Activated CD8-positive, alpha-beta T cell treated with anti-CD3 and anti-CD28 coated beads, Interleukin-2, amount 10 ng/mL, durations not matched to agents 7 days and 5 days (primary cell): ENCODE measurements around the gene P2RX1. TPM values are rescaled to one million over a fixed set of nuclear protein-coding genes. Genes with fewer than 3 reads are reported as not detected.

ENCODE experiments used
- ATAC-seq: fragments of 150-1000 bp; cut with Tn5 transposase; one replicate; pipeline ENCODE4 v1.10.0; 2021; ENCODE audit warnings: moderate library complexity
- CTCF ChIA-PET: fragments of 350-600 bp; sonication (Branson Sonifier 250); formaldehyde crosslinking; loops from one replicate; lab custom pipeline; 2021; ENCODE audit warnings: antibody characterized with exemption; lab: Charles Lee
- POLR2A ChIA-PET: fragments of 350-600 bp; sonication (Branson Sonifier 250); formaldehyde crosslinking; loops from one replicate; lab custom pipeline; 2021; ENCODE audit warnings: antibody characterized with exemption; lab: Charles Lee
- DNase-seq: peaks from one replicate; pipeline ENCODE4 v3.0.0-alpha.2; 2020
- H3K27ac Mint-ChIP-seq: one replicate; pipeline ENCODE4 v1.8.0; 2021; ENCODE audit warnings: mild to moderate bottlenecking, mixed read lengths
- H3K27me3 Mint-ChIP-seq: one replicate; pipeline ENCODE4 v1.8.0; 2021; ENCODE audit warnings: low read depth, mixed read lengths
- H3K36me3 Mint-ChIP-seq: one replicate; pipeline ENCODE4 v1.8.0; 2021; ENCODE audit warnings: low read depth, mixed read lengths
- H3K4me1 Mint-ChIP-seq: one replicate; pipeline ENCODE4 v1.8.0; 2021; ENCODE audit warnings: low read depth, mixed read lengths
- H3K4me3 Mint-ChIP-seq: one replicate; pipeline ENCODE4 v1.8.0; 2021; ENCODE audit warnings: mild to moderate bottlenecking, mixed read lengths
- H3K9me3 Mint-ChIP-seq: one replicate; pipeline ENCODE4 v1.8.0; 2022; ENCODE audit warnings: mixed read lengths; ENCODE audit not compliant: insufficient read depth
- total RNA-seq, 2 experiments: library from RNA; stranded (reverse); gene quantifications; one replicate each; pipeline ENCODE4 v1.2.3, GENCODE V29; 2021

The P2RX1 gene
- total RNA-seq, 2 experiments from 2014 or later: 1.1 TPM

DNA sequence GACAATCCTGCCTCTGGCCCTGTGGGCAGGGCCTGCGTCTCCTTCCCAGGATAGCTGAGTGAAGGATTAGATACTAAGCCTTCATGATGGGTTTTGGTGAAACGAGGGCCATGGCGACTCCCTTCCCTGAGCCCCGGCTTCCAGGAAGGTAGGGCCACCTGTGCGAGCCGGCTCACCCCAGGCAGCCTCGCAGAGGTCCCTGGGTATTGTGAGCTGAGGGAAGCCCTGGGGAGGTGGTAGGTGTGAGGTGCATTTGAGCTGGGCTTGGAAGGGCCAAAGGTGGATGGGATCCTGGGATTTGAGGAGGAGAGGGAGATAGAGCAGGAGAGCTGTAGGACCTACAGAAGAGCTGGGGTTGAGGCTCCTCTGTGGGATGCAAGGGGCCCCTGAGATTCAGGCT lies 6.5 kb upstream of the P2RX1 start:
- Mint-ChIP-seq H3K27me3 (no peaks in the 10 kb centered on the region), H3K36me3 (peaks cover 24% of the 10 kb centered on the region), H3K27ac (peak overlapping the region; percentile 60), H3K9me3 (no peaks in the 10 kb centered on the region), H3K4me3 (no peak overlapping the region), H3K4me1 (peaks cover 5% of the 10 kb centered on the region)
- DNase-seq: no peak
- POLR2A ChIA-PET: no interaction called here
- no peak for ATAC-seq
- CTCF ChIA-PET: interaction anchor here (1.3 kb wide), 1 partner anchor 9 kb away, joined by 6 read pairs; no protein-coding TSS in a partner anchor

DNA sequence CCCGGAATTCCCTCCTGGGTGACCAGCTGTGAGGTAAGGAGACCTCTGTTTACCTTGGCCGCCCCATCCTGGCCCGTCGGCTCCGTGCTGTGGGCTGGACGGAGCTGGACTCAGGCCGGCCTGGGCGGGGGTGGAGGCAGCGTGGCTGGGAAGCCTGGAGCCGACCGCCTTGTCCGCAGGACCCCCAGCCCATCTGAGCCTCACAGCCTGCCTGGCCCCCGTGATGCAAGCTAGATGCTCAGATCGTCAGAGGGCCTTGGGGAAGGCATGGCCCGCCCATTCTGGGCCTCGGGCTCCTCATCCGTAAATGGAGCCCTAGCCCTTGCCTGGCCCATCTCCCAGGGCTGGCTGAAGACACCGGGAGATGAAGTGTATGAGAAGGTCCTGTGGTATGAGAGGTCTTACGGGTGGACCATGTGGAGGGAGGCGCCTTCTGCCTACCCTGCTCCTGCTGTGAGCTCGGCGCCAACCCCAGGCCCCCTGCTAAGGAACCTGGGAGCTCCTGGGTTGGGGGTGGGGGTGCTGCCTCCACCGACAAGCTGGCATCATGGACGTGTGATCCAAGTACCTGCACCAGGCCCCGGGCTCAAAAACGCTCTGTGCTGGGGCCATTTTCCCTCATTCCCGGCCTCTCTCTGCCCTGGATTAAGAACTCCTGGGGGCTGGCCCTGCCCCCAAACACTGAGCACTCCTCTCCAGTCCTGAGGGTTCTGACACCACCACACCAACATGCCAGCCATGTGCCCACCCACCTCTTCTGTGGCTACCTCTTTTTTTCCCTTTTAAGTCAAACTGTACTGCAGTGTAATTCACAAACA lies 5.4 kb upstream of the P2RX1 start:
- no peak overlapping the region for H3K27ac Mint-ChIP-seq
- H3K4me1 Mint-ChIP-seq: peaks cover 14% of the 10 kb centered on the region

DNA sequence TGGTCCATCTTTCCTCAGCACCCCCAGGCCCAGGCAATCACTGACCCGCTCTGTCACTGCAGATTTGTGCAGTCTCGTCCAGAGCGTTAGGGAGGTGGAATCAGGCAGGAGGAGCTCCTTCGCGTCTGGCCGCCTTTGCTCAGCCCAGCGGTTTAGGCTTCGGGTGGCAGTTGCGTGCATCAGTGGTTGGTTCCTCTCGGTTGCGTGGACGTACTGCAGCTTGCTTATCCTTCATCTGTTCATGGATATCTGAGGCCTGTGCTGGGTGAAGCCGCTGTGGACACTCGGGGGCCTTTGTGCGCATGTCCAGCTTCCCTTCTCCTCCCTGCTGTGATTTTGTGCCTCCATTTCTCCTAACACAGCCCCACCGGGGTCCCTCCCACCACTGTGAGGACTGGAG lies 4.7 kb upstream of the P2RX1 start:
- H3K36me3 Mint-ChIP-seq: peaks cover 16% of the 10 kb centered on the region
- CTCF ChIA-PET: no interaction called here
- H3K4me3 Mint-ChIP-seq: no peak overlapping the region
- POLR2A ChIA-PET: no interaction called here
- peaks cover 21% of the 10 kb centered on the region for H3K4me1 Mint-ChIP-seq
- H3K27ac Mint-ChIP-seq: no peak overlapping the region
- H3K9me3 Mint-ChIP-seq: no peaks in the 10 kb centered on the region
- H3K27me3 Mint-ChIP-seq: no peaks in the 10 kb centered on the region
- ATAC-seq (no peak), DNase-seq (no peak)

More for the DNA sequence above, 5.4 kb upstream of the P2RX1 start:
- H3K4me3 Mint-ChIP-seq: no peak overlapping the region
- POLR2A ChIA-PET: no interaction called here
- no peaks in the 10 kb centered on the region for H3K9me3 Mint-ChIP-seq
- no peaks in the 10 kb centered on the region for H3K27me3 Mint-ChIP-seq
- ATAC-seq (no peak), DNase-seq (no peak)
- peaks cover 17% of the 10 kb centered on the region for H3K36me3 Mint-ChIP-seq
- CTCF ChIA-PET: interaction anchor here (1.3 kb wide), 1 partner anchor 8 kb away, joined by 6 read pairs; no protein-coding TSS in a partner anchor

DNA sequence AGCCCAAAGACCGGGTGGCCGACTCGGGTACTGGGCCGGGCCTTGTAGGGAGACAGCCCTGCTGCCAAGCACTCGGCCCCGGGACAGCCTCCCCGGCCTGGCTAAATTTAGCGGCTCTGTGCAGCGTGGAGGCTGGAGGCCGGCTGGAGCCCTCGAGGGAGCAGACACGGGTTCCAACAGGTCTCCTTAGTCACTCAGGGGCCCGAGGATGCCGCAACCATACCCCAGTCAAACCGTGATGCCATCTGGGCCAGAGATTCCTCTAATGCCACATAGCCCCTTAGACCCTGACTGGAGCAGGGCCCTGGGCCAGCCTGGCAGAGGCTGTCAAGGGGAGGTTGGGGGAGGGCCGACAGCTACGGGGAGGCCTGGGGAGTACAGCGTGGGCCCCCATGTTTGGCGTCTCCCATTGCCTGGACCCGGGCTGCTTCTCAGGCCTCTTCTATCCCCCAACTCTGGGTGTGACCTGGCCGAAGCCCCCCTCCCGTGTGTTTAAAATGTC lies 2.9 kb upstream of the P2RX1 start:
- no peaks in the 10 kb centered on the region for H3K9me3 Mint-ChIP-seq
- H3K27ac Mint-ChIP-seq: no peak overlapping the region
- CTCF ChIA-PET: no interaction called here
- H3K27me3 Mint-ChIP-seq: no peaks in the 10 kb centered on the region
- H3K4me3 Mint-ChIP-seq: no peak overlapping the region
- H3K36me3 Mint-ChIP-seq: peaks cover 3% of the 10 kb centered on the region
- POLR2A ChIA-PET: no interaction called here
- DNase-seq (no peak), ATAC-seq (no peak)
- peaks cover 39% of the 10 kb centered on the region for H3K4me1 Mint-ChIP-seq

DNA sequence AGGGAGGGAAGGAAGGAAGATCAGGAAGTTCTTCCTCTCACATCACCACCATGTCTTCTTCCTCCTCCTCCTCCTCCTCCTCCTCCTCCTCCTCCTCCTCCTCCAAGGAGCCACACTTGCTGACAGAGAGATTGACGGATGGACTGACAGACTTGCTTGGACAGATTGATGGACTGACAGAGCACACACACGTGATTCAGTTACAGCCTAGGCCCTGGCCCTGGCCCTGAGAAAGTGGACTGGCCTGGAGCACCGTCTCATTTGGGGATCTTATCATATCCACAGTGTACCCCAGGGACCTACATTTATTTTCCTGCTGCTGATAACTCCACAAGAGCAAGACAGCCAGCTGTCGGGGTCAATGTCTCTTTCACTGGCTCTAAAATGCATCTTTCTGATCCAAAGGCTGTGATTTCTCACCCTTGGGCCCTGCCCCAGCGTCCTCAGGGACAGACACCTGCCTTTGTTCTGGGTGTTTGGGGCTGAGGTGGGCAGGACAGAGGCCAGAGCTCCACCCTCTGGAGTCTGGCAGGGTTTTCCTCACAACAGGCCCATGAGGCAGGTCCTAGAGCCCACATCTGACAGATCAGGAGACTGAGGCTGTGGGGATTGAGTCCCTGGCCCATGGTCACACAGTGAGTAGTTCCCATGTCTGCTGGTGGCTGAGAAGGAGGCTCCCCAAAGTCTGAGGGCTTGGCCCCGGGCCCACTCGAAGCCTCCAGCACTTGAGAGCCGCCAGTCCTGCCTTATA lies 2.3 kb upstream of the P2RX1 start:
- Mint-ChIP-seq H3K4me3 (no peak overlapping the region), H3K4me1 (peaks cover 45% of the 10 kb centered on the region), H3K27me3 (no peaks in the 10 kb centered on the region), H3K9me3 (no peaks in the 10 kb centered on the region), H3K36me3 (no peaks in the 10 kb centered on the region), H3K27ac (peak overlapping the region; percentile 44)
- POLR2A ChIA-PET: no interaction called here
- DNase-seq (no peak), ATAC-seq (no peak)
- CTCF ChIA-PET: no interaction called here

DNA sequence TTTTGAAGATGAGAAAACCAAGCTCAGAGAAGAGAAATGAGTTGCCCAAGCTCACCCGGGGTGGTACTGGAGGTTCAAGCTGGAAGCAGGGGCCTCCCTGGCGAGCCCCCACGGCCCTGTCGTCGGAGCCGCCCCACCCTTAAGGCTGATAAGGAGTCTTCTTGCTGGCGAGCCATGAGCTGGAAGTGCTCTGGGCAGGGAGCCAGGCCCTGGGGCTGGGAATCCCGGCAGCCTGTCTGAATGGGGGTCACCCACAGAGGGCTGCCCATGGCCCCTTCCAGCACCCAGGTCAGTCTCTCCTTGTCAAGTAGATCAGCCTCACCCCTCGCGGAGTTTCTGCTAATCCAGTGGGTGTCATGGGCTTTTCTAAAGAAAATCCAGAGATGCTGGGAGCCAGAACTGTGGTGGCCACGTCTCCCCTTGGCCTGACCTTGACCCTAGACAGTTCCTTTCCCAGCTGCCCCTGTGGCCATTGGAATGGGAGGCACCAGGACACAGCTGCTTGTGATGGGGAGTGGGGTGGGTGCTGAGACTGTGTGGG lies 1.2 kb upstream of the P2RX1 start:
- Mint-ChIP-seq H3K4me1 (peaks cover 51% of the 10 kb centered on the region), H3K36me3 (no peaks in the 10 kb centered on the region), H3K9me3 (no peaks in the 10 kb centered on the region), H3K27ac (peak overlapping the region; percentile 82), H3K27me3 (no peaks in the 10 kb centered on the region), H3K4me3 (no peak overlapping the region)
- ATAC-seq (no peak), DNase-seq (no peak)
- CTCF ChIA-PET: interaction anchor here (0.9 to 5.7 kb wide), 7 partner anchors 48 to 283 kb away, joined by 3 to 69 read pairs (median 9); partner anchors contain the start of gene NCBP3
- POLR2A ChIA-PET: interaction anchor here (1.0 kb wide), 1 partner anchor 17 kb away, joined by 3 read pairs; no protein-coding TSS in a partner anchor

DNA sequence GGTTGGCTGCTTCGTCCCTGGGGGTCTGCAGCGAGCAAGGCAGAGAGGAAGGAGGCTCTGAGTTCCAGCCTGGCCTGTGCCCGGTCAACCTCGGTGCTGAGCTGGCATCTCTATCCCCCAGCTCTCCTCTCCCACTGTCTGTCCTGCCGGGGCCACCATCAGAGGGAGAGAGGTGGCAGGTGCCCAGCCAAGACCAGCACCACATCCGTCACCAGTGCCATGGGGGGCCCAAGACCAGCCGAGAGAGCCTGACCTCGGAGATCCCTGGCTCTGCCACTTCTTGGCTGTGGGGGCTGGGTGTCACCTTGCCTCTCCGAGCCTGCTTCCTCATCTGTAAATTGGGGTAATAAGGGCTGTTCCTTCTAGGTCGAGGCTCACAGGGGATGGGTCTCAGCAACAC lies 560 bp upstream of the P2RX1 start:
- POLR2A ChIA-PET: interaction anchor here (1.0 to 1.5 kb wide), 3 partner anchors 16 to 88 kb away, joined by 3 to 5 read pairs (median 3); no protein-coding TSS in a partner anchor
- H3K27ac Mint-ChIP-seq: peak overlapping the region; percentile 82
- H3K4me3 Mint-ChIP-seq: peak overlapping the region; percentile 48

DNA sequence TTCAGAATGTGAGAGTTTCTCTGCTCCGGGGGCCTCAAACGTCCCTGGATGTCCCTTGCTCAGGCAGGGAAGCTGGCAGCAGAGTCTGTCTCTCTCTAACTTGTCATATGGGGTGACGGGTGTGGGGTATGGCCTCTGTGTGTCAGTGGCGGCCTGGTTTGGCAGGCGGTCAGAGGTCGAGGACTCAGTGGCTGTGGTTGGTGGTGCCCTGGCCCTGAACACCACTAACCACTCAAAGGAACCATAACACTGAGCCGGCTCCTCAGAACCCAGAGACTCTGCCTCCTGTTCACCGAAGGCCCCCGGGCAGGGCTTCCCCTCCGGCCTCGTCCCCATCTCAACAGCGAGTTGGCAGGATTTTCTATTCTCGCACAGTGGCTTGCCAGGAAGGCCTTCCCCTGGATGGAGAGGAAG lies 677 bp downstream of the P2RX1 start:
- H3K4me1 Mint-ChIP-seq: peaks cover 65% of the 10 kb centered on the region
- DNase-seq: no peak
- no peaks in the 10 kb centered on the region for H3K36me3 Mint-ChIP-seq
- ChIA-PET CTCF (interaction anchor here (0.8 to 5.7 kb wide), 8 partner anchors 50 to 178 kb away, joined by 3 to 69 read pairs (median 10); partner anchors contain the start of genes ATP2A3 and NCBP3), POLR2A (interaction anchor here (0.7 to 1.5 kb wide), 4 partner anchors 19 to 228 kb away, joined by 3 to 5 read pairs (median 4); partner anchors contain the start of gene CYB5D2)
- H3K9me3 Mint-ChIP-seq: no peaks in the 10 kb centered on the region
- H3K4me3 Mint-ChIP-seq: peak overlapping the region; percentile 51
- peak overlapping the region; percentile 82 for H3K27ac Mint-ChIP-seq
- no peaks in the 10 kb centered on the region for H3K27me3 Mint-ChIP-seq
- ATAC-seq: no peak

More for the DNA sequence above, 560 bp upstream of the P2RX1 start:
- no peaks in the 10 kb centered on the region for H3K27me3 Mint-ChIP-seq
- H3K4me1 Mint-ChIP-seq: peaks cover 54% of the 10 kb centered on the region
- DNase-seq: no peak
- no peak for ATAC-seq
- CTCF ChIA-PET: interaction anchor here (0.9 to 5.7 kb wide), 12 partner anchors 48 to 283 kb away, joined by 3 to 69 read pairs (median 4); partner anchors contain the start of gene NCBP3
- H3K9me3 Mint-ChIP-seq: no peaks in the 10 kb centered on the region
- no peaks in the 10 kb centered on the region for H3K36me3 Mint-ChIP-seq

DNA sequence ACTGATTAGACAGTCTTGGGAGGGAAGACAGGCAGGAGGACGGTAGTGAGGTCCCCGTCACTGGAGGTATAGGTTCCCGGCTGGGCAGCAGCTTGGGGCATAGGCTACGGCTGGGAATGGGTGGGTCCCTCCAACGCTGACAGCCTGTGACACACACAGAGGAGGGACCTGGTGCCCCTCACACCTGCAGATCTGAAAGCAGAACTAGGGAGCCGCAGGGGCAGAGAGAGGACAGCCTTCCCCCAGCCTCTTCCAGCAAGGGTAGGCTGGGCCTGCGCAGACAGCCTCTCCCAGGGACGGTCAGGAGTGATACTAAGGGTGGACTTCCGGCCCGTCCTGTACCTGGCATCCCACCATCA lies 2.0 kb downstream of the P2RX1 start:
- H3K27ac Mint-ChIP-seq: peak overlapping the region; percentile 82
- H3K36me3 Mint-ChIP-seq: no peaks in the 10 kb centered on the region
- ChIA-PET POLR2A (interaction anchor here (0.8 to 1.0 kb wide), 2 partner anchors 46 to 229 kb away, joined by 3 to 4 read pairs; partner anchors contain the start of genes CYB5D2 and ZZEF1), CTCF (interaction anchor here (0.6 to 5.7 kb wide), 49 partner anchors 8 to 262 kb away, joined by 3 to 69 read pairs (median 5); partner anchors contain the start of genes ATP2A3, CAMKK1, CYB5D2 and NCBP3)
- no peaks in the 10 kb centered on the region for H3K9me3 Mint-ChIP-seq
- H3K4me1 Mint-ChIP-seq: peaks cover 70% of the 10 kb centered on the region
- no peak overlapping the region for H3K4me3 Mint-ChIP-seq
- ATAC-seq (no peak), DNase-seq (no peak)
- no peaks in the 10 kb centered on the region for H3K27me3 Mint-ChIP-seq

DNA sequence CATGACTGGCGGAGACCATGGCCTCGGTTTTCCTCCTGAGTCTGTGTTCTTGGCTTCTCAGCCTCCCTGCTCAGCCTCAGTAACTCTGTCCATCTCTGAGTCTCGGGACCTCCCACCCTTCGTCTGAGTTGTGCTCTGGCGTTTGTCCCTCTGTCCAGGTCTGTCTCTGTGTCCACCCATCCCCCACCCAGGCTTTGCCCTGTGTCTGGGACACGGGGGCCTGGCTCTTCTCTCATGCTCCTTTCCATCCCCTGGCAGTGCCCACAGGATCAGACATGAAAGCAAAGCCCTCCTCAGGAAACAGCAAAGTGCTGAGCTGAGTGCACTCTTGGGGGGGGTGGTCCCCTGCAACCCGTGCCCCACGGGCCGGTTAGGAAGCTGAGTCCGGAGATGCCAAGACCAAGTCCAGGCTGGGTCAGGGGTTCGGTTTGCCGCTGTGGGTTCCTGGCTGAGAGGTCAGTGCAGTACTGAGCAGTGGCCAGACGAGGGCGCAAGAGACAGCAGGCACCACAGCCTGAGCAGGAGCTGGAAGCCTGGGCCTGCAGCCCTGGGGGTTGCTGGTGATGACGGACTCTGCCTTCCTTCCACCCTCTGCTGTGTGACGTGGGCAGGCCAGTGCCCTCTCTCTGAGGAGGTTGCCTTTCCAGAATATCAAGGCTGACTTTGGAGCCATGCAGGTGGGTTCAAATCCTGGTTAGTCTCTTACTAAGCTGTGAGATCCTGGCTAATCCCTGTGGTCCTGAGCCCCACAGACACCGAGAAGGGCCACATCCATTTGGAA lies 2.5 kb downstream of the P2RX1 start:
- ChIA-PET POLR2A (interaction anchor here (0.8 to 1.0 kb wide), 2 partner anchors 46 to 230 kb away, joined by 3 to 4 read pairs; partner anchors contain the start of genes CYB5D2 and ZZEF1), CTCF (interaction anchor here (0.6 to 5.7 kb wide), 55 partner anchors 9 to 262 kb away, joined by 3 to 69 read pairs (median 5); partner anchors contain the start of genes ATP2A3, CAMKK1, CYB5D2 and NCBP3)
- H3K4me3 Mint-ChIP-seq: no peak overlapping the region
- H3K9me3 Mint-ChIP-seq: no peaks in the 10 kb centered on the region
- H3K36me3 Mint-ChIP-seq: no peaks in the 10 kb centered on the region
- H3K27me3 Mint-ChIP-seq: no peaks in the 10 kb centered on the region
- ATAC-seq: peak; percentile 59
- H3K27ac Mint-ChIP-seq: peak overlapping the region; percentile 78
- H3K4me1 Mint-ChIP-seq: peaks cover 70% of the 10 kb centered on the region
- peak; percentile 88 for DNase-seq
